K562 (cell line): ENCODE data around the gene MAN1B1.

Experiments
- GATA2 ChIP-seq: sonication (generic); formaldehyde crosslinking; IDR thresholded peaks from 2 replicates; pipeline ENCODE4 v1.4.0; 2020; ENCODE audit warnings: mild to moderate bottlenecking, missing genetic modification reagents
- HDGF ChIP-seq: fragments of 450-650 bp; IDR thresholded peaks from 2 replicates; pipeline ENCODE4 v1.6.1; 2016
- RCOR1 ChIP-seq, 2 experiments: IDR thresholded peaks; 2 replicates each; pipeline ENCODE4 v1.6.1; 2012; ENCODE audit warnings: low read depth in 2 of 2, low read length in 2 of 2, borderline replicate concordance in 1 of 2, improper control_type of control experiment in 1 of 2
- ZZZ3 ChIP-seq: fragments of 450-650 bp; IDR thresholded peaks from 2 replicates; pipeline ENCODE4 v1.6.1; 2016; ENCODE audit warnings: antibody characterized with exemption, mild to moderate bottlenecking, moderate library complexity

GRCh38 chr9:137145731-137146526, 59.1 kb downstream of the MAN1B1 start:
- TF ChIP-seq RCOR1 (IDR thresholded peaks at IDR 0.05; ENCODE audit: borderline replicate concordance in 1 of 2, low read depth in 2 of 2, low read length in 2 of 2) = no peak
- TF ChIP-seq GATA2 = no peak
- no peak for TF ChIP-seq HDGF
- TF ChIP-seq ZZZ3 = no peak
